Cortex of kidney (tissue), 1 donor: ENCODE results near the gene SYNM.

Source experiments
- DNase-seq: peaks from one replicate; lab custom pipeline; 2025; lab: John Stamatoyannopoulos, UW

The SYNM gene

GRCh38 chr15:99168601-99169580 lies 64.0 kb downstream of the SYNM start:
- DNase-seq, result no peak

- DNase-seq, result no peak
Observed at GRCh38 chr15:99169769-99170311, 65.0 kb downstream of the SYNM start.

- DNase-seq, result no peak
Observed at GRCh38 chr15:99170476-99171065, 65.7 kb downstream of the SYNM start.

GRCh38 chr15:99172171-99172570 lies 67.3 kb downstream of the SYNM start:
- no peak for DNase-seq

GRCh38 chr15:99172989-99173388 lies 68.1 kb downstream of the SYNM start:
- no peak for DNase-seq

- no peak for DNase-seq
Observed at GRCh38 chr15:99174567-99175395, 69.9 kb downstream of the SYNM start.

- DNase-seq, result no peak
Observed at GRCh38 chr15:99176757-99177156, 71.9 kb downstream of the SYNM start.

GRCh38 chr15:99177679-99178078 lies 72.8 kb downstream of the SYNM start:
- DNase-seq, result no peak

- DNase-seq, result no peak
Observed at GRCh38 chr15:99180086-99180963, 75.4 kb downstream of the SYNM start.

GRCh38 chr15:99180964-99181306 lies 76.1 kb downstream of the SYNM start:
- no peak for DNase-seq

GRCh38 chr15:99181545-99181971 lies 76.7 kb downstream of the SYNM start:
- no peak for DNase-seq

- no peak for DNase-seq
Observed at GRCh38 chr15:99182791-99183190, 77.9 kb downstream of the SYNM start.
